ENCODE results near the gene CROCC. TPM values are rescaled to one million over a fixed set of nuclear protein-coding genes. Genes with fewer than 3 reads are reported as not detected.
A peak's percentile ranks its signal among the peaks of the same experiment; 100 is the strongest.
"Not testable (repeated sequence)": the region's sequence is repeated elsewhere in the genome, so short reads cannot be mapped to it uniquely, and the experiment has no call there.

The CROCC gene
- total and polyA plus RNA-seq, 7 experiments from 2014 or later, result 1.4 to 84.8 (median 61.9) TPM

GRCh38 chr1:16964169-16964568 lies 42.4 kb downstream of the CROCC start:
- not testable (repeated sequence) for H3K27me3 Mint-ChIP-seq, H3K27ac Mint-ChIP-seq
- H3K36me3 ChIP-seq (ENCODE audit: control insufficient read depth in 2 of 3, insufficient read depth in 3 of 3, low read length in 3 of 3), result peaks cover 0 to 43% (median 0%) of the 10 kb centered on the region in 3 experiments

GRCh38 chr1:16965486-16966067 lies 43.8 kb downstream of the CROCC start:
- no peak for DNase-seq
- Mint-ChIP-seq H3K36me3 (peaks cover 0 to 10% (median 0%) of the 10 kb centered on the region in 5 donors), H3K4me3 (no peak overlapping the region), H3K9me3 (peaks cover 0 to 3% (median 0%) of the 10 kb centered on the region in 11 donors), H3K27ac (no peak overlapping the region), H3K4me1 (peaks cover under 1 to 11% (median 5%) of the 10 kb centered on the region in 7 donors), H3K27me3 (no peaks in the 10 kb centered on the region)
- ATAC-seq, result no peak
- Histone ChIP-seq H3K27ac (ENCODE audit: low read depth, low read length) (no peak overlapping the region), H3K27me3 (ENCODE audit: control insufficient read depth in 2 of 2, insufficient read depth in 2 of 2, low read length in 2 of 2) (no peaks in the 10 kb centered on the region), H3K36me3 (ENCODE audit: control insufficient read depth in 2 of 3, insufficient read depth in 3 of 3, low read length in 3 of 3) (peaks cover 0 to 56% (median 0%) of the 10 kb centered on the region in 3 experiments), H3K4me1 (ENCODE audit: control insufficient read depth in 2 of 2, insufficient read depth in 2 of 2, low read length in 2 of 2) (peaks cover 0 to 4% of the 10 kb centered on the region in 2 donors), H3K9me3 (ENCODE audit: control insufficient read depth in 2 of 3, low read length in 3 of 3) (no peaks in the 10 kb centered on the region), H3K4me3 (ENCODE audit: low read length) (no peak overlapping the region)
- ChIA-PET POLR2A (interaction anchor here (0.6 kb wide), 1 partner anchor 49 kb away, joined by 3 read pairs; no protein-coding TSS in a partner anchor), CTCF (no interaction called here)
- intact Hi-C loops (cut with micrococcal nuclease), result loop anchor here in 1 of 2 donors (10.0 kb wide), 1 partner anchor 49 kb away; the partner anchor contains the start of gene ATP13A2

More at GRCh38 chr1:16964169-16964568, 42.4 kb downstream of the CROCC start:
- H3K4me1 ChIP-seq (ENCODE audit: control insufficient read depth in 2 of 2, insufficient read depth in 2 of 2, low read length in 2 of 2); H3K4me3 ChIP-seq (ENCODE audit: low read length); POLR2A ChIA-PET; H3K4me3 Mint-ChIP-seq; H3K9me3 ChIP-seq (ENCODE audit: control insufficient read depth in 2 of 3, low read length in 3 of 3); H3K9me3 Mint-ChIP-seq; H3K27me3 ChIP-seq (ENCODE audit: control insufficient read depth in 2 of 2, insufficient read depth in 2 of 2, low read length in 2 of 2); CTCF ChIA-PET; DNase-seq; H3K27ac ChIP-seq (ENCODE audit: low read depth, low read length); ATAC-seq: not testable (repeated sequence)
- Mint-ChIP-seq H3K36me3 (peaks cover 0 to 10% (median 0%) of the 10 kb centered on the region in 5 donors), H3K4me1 (peaks cover 4 to 15% (median 10%) of the 10 kb centered on the region in 7 donors)
- intact Hi-C loops (cut with micrococcal nuclease), result loop anchor here in 1 of 2 donors (10.0 kb wide), 1 partner anchor 51 kb away; the partner anchor contains the start of gene ATP13A2

- peaks cover 0 to 10% (median 0%) of the 10 kb centered on the region in 5 donors for H3K36me3 Mint-ChIP-seq
- Histone ChIP-seq H3K36me3 (ENCODE audit: control insufficient read depth in 2 of 3, insufficient read depth in 3 of 3, low read length in 3 of 3) (peaks cover 0 to 63% (median 0%) of the 10 kb centered on the region in 3 experiments), H3K4me3 (ENCODE audit: low read length) (no peak overlapping the region), H3K27me3 (ENCODE audit: control insufficient read depth in 2 of 2, insufficient read depth in 2 of 2, low read length in 2 of 2) (no peaks in the 10 kb centered on the region), H3K27ac (ENCODE audit: low read depth, low read length) (no peak overlapping the region), H3K4me1 (ENCODE audit: control insufficient read depth in 2 of 2, insufficient read depth in 2 of 2, low read length in 2 of 2) (peaks cover 0 to 1% of the 10 kb centered on the region in 2 donors), H3K9me3 (ENCODE audit: control insufficient read depth in 2 of 3, low read length in 3 of 3) (no peaks in the 10 kb centered on the region)
- intact Hi-C loops (cut with micrococcal nuclease), result loop anchor here in 1 of 2 donors (10.0 kb wide), 1 partner anchor 49 kb away; the partner anchor contains the start of gene ATP13A2
- ChIA-PET POLR2A (interaction anchor here (0.6 kb wide), 1 partner anchor 48 kb away, joined by 3 read pairs; no protein-coding TSS in a partner anchor), CTCF (no interaction called here)
- H3K4me1 Mint-ChIP-seq, result peaks cover 0 to 9% (median 4%) of the 10 kb centered on the region in 7 donors
- H3K9me3 Mint-ChIP-seq, result peaks cover 0 to 3% (median 0%) of the 10 kb centered on the region in 11 donors
- DNase-seq, result no peak
- H3K27ac Mint-ChIP-seq, result no peak overlapping the region
- no peak for ATAC-seq
- no peaks in the 10 kb centered on the region for H3K27me3 Mint-ChIP-seq
- H3K4me3 Mint-ChIP-seq, result no peak overlapping the region
Measured at GRCh38 chr1:16966282-16966681, 44.6 kb downstream of the CROCC start.

GRCh38 chr1:16967095-16967575 lies 45.4 kb downstream of the CROCC start:
- Histone ChIP-seq H3K4me1 (ENCODE audit: control insufficient read depth in 2 of 2, insufficient read depth in 2 of 2, low read length in 2 of 2) (no peaks in the 10 kb centered on the region), H3K36me3 (ENCODE audit: control insufficient read depth in 2 of 3, insufficient read depth in 3 of 3, low read length in 3 of 3) (peaks cover 0 to 64% (median 0%) of the 10 kb centered on the region in 3 experiments), H3K27me3 (ENCODE audit: control insufficient read depth in 2 of 2, insufficient read depth in 2 of 2, low read length in 2 of 2) (no peaks in the 10 kb centered on the region), H3K27ac (ENCODE audit: low read depth, low read length) (no peak overlapping the region), H3K9me3 (ENCODE audit: control insufficient read depth in 2 of 3, low read length in 3 of 3) (no peaks in the 10 kb centered on the region), H3K4me3 (ENCODE audit: low read length) (no peak overlapping the region)
- intact Hi-C loops (cut with micrococcal nuclease), result loop anchor here in 1 of 2 donors (10.0 kb wide), 1 partner anchor 48 kb away; the partner anchor contains the start of gene ATP13A2
- H3K4me1 Mint-ChIP-seq, result peaks cover 0 to 3% (median 0%) of the 10 kb centered on the region in 7 donors
- no peak for DNase-seq
- H3K9me3 Mint-ChIP-seq, result peaks cover 0 to 3% (median 0%) of the 10 kb centered on the region in 11 donors
- ChIA-PET POLR2A (interaction anchor here (1.2 kb wide), 1 partner anchor 11 kb away, joined by 4 read pairs; no protein-coding TSS in a partner anchor), CTCF (interaction anchor here (0.6 kb wide), 2 partner anchors 16 to 76 kb away, joined by 3 to 4 read pairs; no protein-coding TSS in a partner anchor)
- peak overlapping the region in 1 of 9 donors; percentile 38 for H3K27ac Mint-ChIP-seq
- ATAC-seq, result no peak
- H3K36me3 Mint-ChIP-seq, result peaks cover 0 to 10% (median 0%) of the 10 kb centered on the region in 5 donors
- no peak overlapping the region for H3K4me3 Mint-ChIP-seq
- no peaks in the 10 kb centered on the region for H3K27me3 Mint-ChIP-seq

GRCh38 chr1:16967962-16968361 lies 46.2 kb downstream of the CROCC start:
- H3K36me3 ChIP-seq (ENCODE audit: control insufficient read depth in 2 of 3, insufficient read depth in 3 of 3, low read length in 3 of 3), result peaks cover 0 to 64% (median 0%) of the 10 kb centered on the region in 3 experiments
- ATAC-seq (no peak), DNase-seq (no peak)
- H3K27me3 Mint-ChIP-seq, result no peaks in the 10 kb centered on the region
- no peak overlapping the region for H3K4me3 ChIP-seq (ENCODE audit: low read length)
- H3K27me3 ChIP-seq (ENCODE audit: control insufficient read depth in 2 of 2, insufficient read depth in 2 of 2, low read length in 2 of 2), result no peaks in the 10 kb centered on the region
- POLR2A ChIA-PET, result interaction anchor here (1.2 kb wide), 1 partner anchor 12 kb away, joined by 4 read pairs; no protein-coding TSS in a partner anchor
- peaks cover 0 to 2% (median 0%) of the 10 kb centered on the region in 7 donors for H3K4me1 Mint-ChIP-seq
- CTCF ChIA-PET, result interaction anchor here (1.7 kb wide), 1 partner anchor 8 kb away, joined by 5 read pairs; no protein-coding TSS in a partner anchor
- H3K4me3 Mint-ChIP-seq, result no peak overlapping the region
- no peaks in the 10 kb centered on the region for H3K4me1 ChIP-seq (ENCODE audit: control insufficient read depth in 2 of 2, insufficient read depth in 2 of 2, low read length in 2 of 2)
- peaks cover 0 to 10% (median 0%) of the 10 kb centered on the region in 5 donors for H3K36me3 Mint-ChIP-seq
- H3K27ac Mint-ChIP-seq, result no peak overlapping the region
- intact Hi-C loops (cut with micrococcal nuclease), result loop anchor here in 1 of 2 donors (10.0 kb wide), 1 partner anchor 47 kb away; the partner anchor contains the start of gene ATP13A2
- H3K27ac ChIP-seq (ENCODE audit: low read depth, low read length), result no peak overlapping the region
- H3K9me3 Mint-ChIP-seq, result peaks cover 0 to 3% (median 0%) of the 10 kb centered on the region in 11 donors
- no peaks in the 10 kb centered on the region for H3K9me3 ChIP-seq (ENCODE audit: control insufficient read depth in 2 of 3, low read length in 3 of 3)

- H3K4me1 ChIP-seq (ENCODE audit: control insufficient read depth in 2 of 2, insufficient read depth in 2 of 2, low read length in 2 of 2), result no peaks in the 10 kb centered on the region
- no peak overlapping the region for H3K27ac Mint-ChIP-seq
- ATAC-seq, result no peak
Measured at GRCh38 chr1:16968372-16968771, 46.6 kb downstream of the CROCC start.

More at GRCh38 chr1:16968372-16968771, 46.6 kb downstream of the CROCC start:
- Mint-ChIP-seq H3K36me3 (peaks cover 0 to 10% (median 0%) of the 10 kb centered on the region in 5 donors), H3K4me1 (peaks cover 0 to 1% (median 0%) of the 10 kb centered on the region in 7 donors), H3K27me3 (no peaks in the 10 kb centered on the region), H3K9me3 (peaks cover 0 to 3% (median 0%) of the 10 kb centered on the region in 11 donors), H3K4me3 (no peak overlapping the region)
- Histone ChIP-seq H3K9me3 (ENCODE audit: control insufficient read depth in 2 of 3, low read length in 3 of 3) (no peaks in the 10 kb centered on the region), H3K27ac (ENCODE audit: low read depth, low read length) (no peak overlapping the region), H3K36me3 (ENCODE audit: control insufficient read depth in 2 of 3, insufficient read depth in 3 of 3, low read length in 3 of 3) (peaks cover 0 to 64% (median 0%) of the 10 kb centered on the region in 3 experiments), H3K27me3 (ENCODE audit: control insufficient read depth in 2 of 2, insufficient read depth in 2 of 2, low read length in 2 of 2) (no peaks in the 10 kb centered on the region), H3K4me3 (ENCODE audit: low read length) (no peak overlapping the region)
- no peak for DNase-seq
- intact Hi-C loops (cut with micrococcal nuclease), result loop anchor here in 1 of 2 donors (10.0 kb wide), 1 partner anchor 46 kb away; the partner anchor contains the start of gene ATP13A2
- ChIA-PET CTCF (interaction anchor here (1.7 kb wide), 1 partner anchor 8 kb away, joined by 5 read pairs; no protein-coding TSS in a partner anchor), POLR2A (no interaction called here)
